ENCODE data around the gene ASB13. TPM values are rescaled to one million over a fixed set of nuclear protein-coding genes. Genes with fewer than 3 reads are reported as not detected.

ASB13 gene
- total and polyA plus RNA-seq, 2 donors from 2014 or later, result 47.7 to 95.1 TPM

GRCh38 chr10:5662708-5663579 is 3.5 kb downstream of the ASB13 start:
- DNase-seq (peak in 1 of 5 donors; percentile 15), FAIRE-seq (no peak)
- H3K36me3 ChIP-seq (ENCODE audit: control insufficient read depth in 2 of 3, insufficient read depth in 3 of 3, low read length in 3 of 3), result no peaks in the 10 kb centered on the region
- no peak for TF ChIP-seq CTCF (IDR thresholded peaks at IDR 0.05; ENCODE audit: borderline replicate concordance, extremely low read depth, insufficient read depth)
- H3K4me1 ChIP-seq (ENCODE audit: control insufficient read depth in 2 of 3, insufficient read depth in 2 of 3, low read depth in 1 of 3, low read length in 3 of 3), result peaks cover 0 to 36% (median 26%) of the 10 kb centered on the region in 3 donors
- H3K4me3 ChIP-seq (ENCODE audit: low read length in 3 of 3), result no peak overlapping the region
- no peak overlapping the region for H3K9ac ChIP-seq (ENCODE audit: low read length in 3 of 3)
- intact Hi-C loops (cut with DNase I), result no loop called here
- peak overlapping the region in 1 of 2 donors; percentile 60 for H3K27ac ChIP-seq (ENCODE audit: low read depth in 2 of 2, low read length in 2 of 2)
- no peaks in the 10 kb centered on the region for H3K27me3 ChIP-seq (ENCODE audit: control insufficient read depth, insufficient read depth, low read length)
- H3K9me3 ChIP-seq (ENCODE audit: control insufficient read depth in 2 of 3, insufficient read depth in 1 of 3, low read length in 3 of 3), result no peaks in the 10 kb centered on the region

GRCh38 chr10:5661043-5661442 is 5.4 kb downstream of the ASB13 start:
- H3K4me1 ChIP-seq (ENCODE audit: control insufficient read depth in 2 of 3, insufficient read depth in 2 of 3, low read depth in 1 of 3, low read length in 3 of 3), result peaks cover 0 to 30% (median 23%) of the 10 kb centered on the region in 3 donors
- H3K4me3 ChIP-seq (ENCODE audit: low read length in 3 of 3), result no peak overlapping the region
- FAIRE-seq (no peak), DNase-seq (no peak)
- no peak overlapping the region for H3K9ac ChIP-seq (ENCODE audit: low read length in 3 of 3)
- no peaks in the 10 kb centered on the region for H3K9me3 ChIP-seq (ENCODE audit: control insufficient read depth in 2 of 3, insufficient read depth in 1 of 3, low read length in 3 of 3)
- H3K36me3 ChIP-seq (ENCODE audit: control insufficient read depth in 2 of 3, insufficient read depth in 3 of 3, low read length in 3 of 3), result no peaks in the 10 kb centered on the region
- TF ChIP-seq CTCF (IDR thresholded peaks at IDR 0.05; ENCODE audit: borderline replicate concordance, extremely low read depth, insufficient read depth), result no peak
- no peak overlapping the region for H3K27ac ChIP-seq (ENCODE audit: low read depth in 2 of 2, low read length in 2 of 2)
- intact Hi-C loops (cut with DNase I), result no loop called here
- no peaks in the 10 kb centered on the region for H3K27me3 ChIP-seq (ENCODE audit: control insufficient read depth, insufficient read depth, low read length)

- no peaks in the 10 kb centered on the region for H3K27me3 ChIP-seq (ENCODE audit: control insufficient read depth, insufficient read depth, low read length)
- H3K36me3 ChIP-seq (ENCODE audit: control insufficient read depth in 2 of 3, insufficient read depth in 3 of 3, low read length in 3 of 3), result no peaks in the 10 kb centered on the region
- H3K4me1 ChIP-seq (ENCODE audit: control insufficient read depth in 2 of 3, insufficient read depth in 2 of 3, low read depth in 1 of 3, low read length in 3 of 3), result peaks cover 0 to 30% (median 23%) of the 10 kb centered on the region in 3 donors
- DNase-seq, result peak in 2 of 5 donors; percentile 32 to 89
- intact Hi-C loops (cut with DNase I), result no loop called here
- no peaks in the 10 kb centered on the region for H3K9me3 ChIP-seq (ENCODE audit: control insufficient read depth in 2 of 3, insufficient read depth in 1 of 3, low read length in 3 of 3)
- no peak for FAIRE-seq
- no peak for TF ChIP-seq CTCF (IDR thresholded peaks at IDR 0.05; ENCODE audit: borderline replicate concordance, extremely low read depth, insufficient read depth)
- H3K4me3 ChIP-seq (ENCODE audit: low read length in 3 of 3), result no peak overlapping the region
- H3K9ac ChIP-seq (ENCODE audit: low read length in 3 of 3), result no peak overlapping the region
- H3K27ac ChIP-seq (ENCODE audit: low read depth in 2 of 2, low read length in 2 of 2), result peak overlapping the region; percentile 42 to 57
Measured at GRCh38 chr10:5659702-5660528, 6.5 kb downstream of the ASB13 start.

Measured in kidney (tissue), 14 donors.